Measurements from ENCODE around the gene PPARGC1A. TPM values are rescaled to one million over a fixed set of nuclear protein-coding genes. Genes with fewer than 3 reads are reported as not detected.

The PPARGC1A gene
- total RNA-seq, 1 experiment from 2014 or later: 1.9 TPM

DNA sequence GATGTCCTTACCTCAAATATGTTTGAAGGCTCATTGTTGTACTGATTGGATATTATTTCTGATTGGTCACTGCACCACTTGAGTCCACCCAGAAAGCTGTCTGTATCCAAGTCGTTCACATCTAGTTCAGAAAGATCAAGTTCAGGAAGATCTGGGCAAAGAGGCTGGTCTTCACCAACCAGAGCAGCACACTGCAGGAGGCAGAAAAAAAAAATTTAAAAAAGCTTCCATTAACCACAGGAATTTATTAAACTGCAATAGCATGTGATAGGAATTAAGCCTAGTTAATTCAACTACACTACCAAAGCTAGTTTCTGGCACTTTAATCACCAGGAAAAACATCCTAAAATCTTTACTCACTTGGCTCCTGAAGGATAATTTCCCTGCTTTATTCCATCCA, 5.1 kb downstream of the PPARGC1A start (continued):
- no peak for TF ChIP-seq OVOL2 (CRISPR knock-in tag; IDR thresholded peaks at IDR 0.05; ENCODE audit: borderline replicate concordance)
- no peak for TF ChIP-seq ATF2 (CRISPR knock-in tag; IDR thresholded peaks at IDR 0.05; ENCODE audit: borderline replicate concordance, low read depth)
- TF ChIP-seq PRRX2 (CRISPR knock-in tag; IDR thresholded peaks at IDR 0.05): no peak
- TF ChIP-seq PREB (CRISPR knock-in tag; IDR thresholded peaks at IDR 0.05; ENCODE audit: borderline replicate concordance): no peak

DNA sequence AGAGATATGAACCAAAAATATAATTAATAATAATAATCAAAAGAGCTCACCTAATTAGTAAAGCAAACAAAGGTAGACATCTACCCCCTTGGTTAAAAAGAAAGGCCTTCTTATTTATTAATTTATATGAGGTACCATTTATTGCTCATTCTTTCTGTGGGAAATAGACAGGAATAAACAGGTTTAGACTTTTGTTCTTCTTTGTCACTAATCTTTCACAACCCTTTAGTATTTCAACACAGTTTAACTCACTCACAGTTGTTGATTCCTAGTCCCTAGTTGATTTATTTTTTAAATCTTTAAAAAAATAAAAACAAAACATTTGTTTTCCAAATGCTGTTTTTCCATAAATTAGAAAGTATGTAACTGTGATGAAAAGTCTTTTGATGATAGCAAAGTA, 5.6 kb downstream of the PPARGC1A start:
- no peak for ATAC-seq
- CTCF ChIA-PET: interaction anchor here (0.8 kb wide), 1 partner anchor 82 kb away, joined by 3 read pairs; no protein-coding TSS in a partner anchor
- no peaks in the 10 kb centered on the region for H3K36me3 Mint-ChIP-seq

DNA sequence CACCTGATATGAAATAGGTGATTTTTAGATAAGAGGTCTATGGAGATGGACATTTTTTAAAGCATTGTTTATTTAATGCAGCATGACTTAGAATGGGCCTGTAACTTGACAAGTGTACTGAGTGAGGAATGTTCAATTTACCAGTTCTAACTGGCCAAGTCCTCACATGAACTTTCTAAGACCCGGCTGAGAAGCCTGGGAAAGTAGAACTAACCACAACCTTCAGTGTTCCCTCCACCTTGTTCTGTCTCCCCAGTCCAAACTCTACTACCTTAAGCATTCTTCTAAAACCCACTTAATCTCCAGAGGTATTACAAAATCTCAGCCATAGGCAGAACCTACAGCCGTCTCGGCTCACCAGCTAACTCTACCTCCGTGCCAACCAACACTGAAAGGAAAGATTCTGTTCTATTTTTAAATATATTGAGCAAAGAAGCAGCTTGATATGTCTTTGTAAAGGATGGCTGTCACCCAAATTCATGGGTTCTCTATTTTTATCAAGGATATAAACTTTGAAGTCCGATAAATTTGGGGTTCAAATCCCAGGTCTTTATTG, 6.8 kb downstream of the PPARGC1A start:
- H3K4me3 Mint-ChIP-seq: no peak overlapping the region
- H3K9me3 Mint-ChIP-seq: no peaks in the 10 kb centered on the region
- H3K27ac Mint-ChIP-seq: no peak overlapping the region
- no peak for ATAC-seq
- CTCF ChIA-PET: no interaction called here
- H3K36me3 Mint-ChIP-seq: no peaks in the 10 kb centered on the region
- peaks cover 76% of the 10 kb centered on the region for H3K4me1 Mint-ChIP-seq
- no peak for DNase-seq (ENCODE audit: low spot score)
- POLR2A ChIA-PET: no interaction called here
- H3K27me3 Mint-ChIP-seq (ENCODE audit: low read depth): no peaks in the 10 kb centered on the region
- TF ChIP-seq, protein P1, sequence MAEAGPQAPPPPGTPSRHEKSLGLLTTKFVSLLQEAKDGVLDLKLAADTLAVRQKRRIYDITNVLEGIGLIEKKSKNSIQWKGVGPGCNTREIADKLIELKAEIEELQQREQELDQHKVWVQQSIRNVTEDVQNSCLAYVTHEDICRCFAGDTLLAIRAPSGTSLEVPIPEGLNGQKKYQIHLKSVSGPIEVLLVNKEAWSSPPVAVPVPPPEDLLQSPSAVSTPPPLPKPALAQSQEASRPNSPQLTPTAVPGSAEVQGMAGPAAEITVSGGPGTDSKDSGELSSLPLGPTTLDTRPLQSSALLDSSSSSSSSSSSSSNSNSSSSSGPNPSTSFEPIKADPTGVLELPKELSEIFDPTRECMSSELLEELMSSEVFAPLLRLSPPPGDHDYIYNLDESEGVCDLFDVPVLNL (CRISPR knock-in tag; IDR thresholded peaks at IDR 0.05; ENCODE audit: borderline replicate concordance, low read depth): no peak
- no peak for TF ChIP-seq ZNF532 (CRISPR knock-in tag; IDR thresholded peaks at IDR 0.05; ENCODE audit: borderline replicate concordance)
- no peak for TF ChIP-seq FOXP1 (CRISPR knock-in tag; IDR thresholded peaks at IDR 0.05; ENCODE audit: borderline replicate concordance)
- TF ChIP-seq, protein P2, sequence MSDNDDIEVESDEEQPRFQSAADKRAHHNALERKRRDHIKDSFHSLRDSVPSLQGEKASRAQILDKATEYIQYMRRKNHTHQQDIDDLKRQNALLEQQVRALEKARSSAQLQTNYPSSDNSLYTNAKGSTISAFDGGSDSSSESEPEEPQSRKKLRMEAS (CRISPR knock-in tag; IDR thresholded peaks at IDR 0.05): no peak

More for the DNA sequence above, 5.6 kb downstream of the PPARGC1A start:
- POLR2A ChIA-PET: no interaction called here
- DNase-seq (ENCODE audit: low spot score): no peak
- H3K27ac Mint-ChIP-seq: no peak overlapping the region
- TF ChIP-seq, protein P3, sequence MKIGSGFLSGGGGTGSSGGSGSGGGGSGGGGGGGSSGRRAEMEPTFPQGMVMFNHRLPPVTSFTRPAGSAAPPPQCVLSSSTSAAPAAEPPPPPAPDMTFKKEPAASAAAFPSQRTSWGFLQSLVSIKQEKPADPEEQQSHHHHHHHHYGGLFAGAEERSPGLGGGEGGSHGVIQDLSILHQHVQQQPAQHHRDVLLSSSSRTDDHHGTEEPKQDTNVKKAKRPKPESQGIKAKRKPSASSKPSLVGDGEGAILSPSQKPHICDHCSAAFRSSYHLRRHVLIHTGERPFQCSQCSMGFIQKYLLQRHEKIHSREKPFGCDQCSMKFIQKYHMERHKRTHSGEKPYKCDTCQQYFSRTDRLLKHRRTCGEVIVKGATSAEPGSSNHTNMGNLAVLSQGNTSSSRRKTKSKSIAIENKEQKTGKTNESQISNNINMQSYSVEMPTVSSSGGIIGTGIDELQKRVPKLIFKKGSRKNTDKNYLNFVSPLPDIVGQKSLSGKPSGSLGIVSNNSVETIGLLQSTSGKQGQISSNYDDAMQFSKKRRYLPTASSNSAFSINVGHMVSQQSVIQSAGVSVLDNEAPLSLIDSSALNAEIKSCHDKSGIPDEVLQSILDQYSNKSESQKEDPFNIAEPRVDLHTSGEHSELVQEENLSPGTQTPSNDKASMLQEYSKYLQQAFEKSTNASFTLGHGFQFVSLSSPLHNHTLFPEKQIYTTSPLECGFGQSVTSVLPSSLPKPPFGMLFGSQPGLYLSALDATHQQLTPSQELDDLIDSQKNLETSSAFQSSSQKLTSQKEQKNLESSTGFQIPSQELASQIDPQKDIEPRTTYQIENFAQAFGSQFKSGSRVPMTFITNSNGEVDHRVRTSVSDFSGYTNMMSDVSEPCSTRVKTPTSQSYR (CRISPR knock-in tag; IDR thresholded peaks at IDR 0.05): no peak
- no peak for TF ChIP-seq TEAD4 (CRISPR knock-in tag; IDR thresholded peaks at IDR 0.05)
- TF ChIP-seq NFE2L1 (CRISPR knock-in tag; IDR thresholded peaks at IDR 0.05): no peak
- TF ChIP-seq, protein P4, sequence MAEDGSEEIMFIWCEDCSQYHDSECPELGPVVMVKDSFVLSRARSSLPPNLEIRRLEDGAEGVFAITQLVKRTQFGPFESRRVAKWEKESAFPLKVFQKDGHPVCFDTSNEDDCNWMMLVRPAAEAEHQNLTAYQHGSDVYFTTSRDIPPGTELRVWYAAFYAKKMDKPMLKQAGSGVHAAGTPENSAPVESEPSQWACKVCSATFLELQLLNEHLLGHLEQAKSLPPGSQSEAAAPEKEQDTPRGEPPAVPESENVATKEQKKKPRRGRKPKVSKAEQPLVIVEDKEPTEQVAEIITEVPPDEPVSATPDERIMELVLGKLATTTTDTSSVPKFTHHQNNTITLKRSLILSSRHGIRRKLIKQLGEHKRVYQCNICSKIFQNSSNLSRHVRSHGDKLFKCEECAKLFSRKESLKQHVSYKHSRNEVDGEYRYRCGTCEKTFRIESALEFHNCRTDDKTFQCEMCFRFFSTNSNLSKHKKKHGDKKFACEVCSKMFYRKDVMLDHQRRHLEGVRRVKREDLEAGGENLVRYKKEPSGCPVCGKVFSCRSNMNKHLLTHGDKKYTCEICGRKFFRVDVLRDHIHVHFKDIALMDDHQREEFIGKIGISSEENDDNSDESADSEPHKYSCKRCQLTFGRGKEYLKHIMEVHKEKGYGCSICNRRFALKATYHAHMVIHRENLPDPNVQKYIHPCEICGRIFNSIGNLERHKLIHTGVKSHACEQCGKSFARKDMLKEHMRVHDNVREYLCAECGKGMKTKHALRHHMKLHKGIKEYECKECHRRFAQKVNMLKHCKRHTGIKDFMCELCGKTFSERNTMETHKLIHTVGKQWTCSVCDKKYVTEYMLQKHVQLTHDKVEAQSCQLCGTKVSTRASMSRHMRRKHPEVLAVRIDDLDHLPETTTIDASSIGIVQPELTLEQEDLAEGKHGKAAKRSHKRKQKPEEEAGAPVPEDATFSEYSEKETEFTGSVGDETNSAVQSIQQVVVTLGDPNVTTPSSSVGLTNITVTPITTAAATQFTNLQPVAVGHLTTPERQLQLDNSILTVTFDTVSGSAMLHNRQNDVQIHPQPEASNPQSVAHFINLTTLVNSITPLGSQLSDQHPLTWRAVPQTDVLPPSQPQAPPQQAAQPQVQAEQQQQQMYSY (CRISPR knock-in tag; IDR thresholded peaks at IDR 0.05): no peak
- no peak for TF ChIP-seq SMAD4 (CRISPR knock-in tag; IDR thresholded peaks at IDR 0.05)
- no peak for TF ChIP-seq GRHL2 (CRISPR knock-in tag; IDR thresholded peaks at IDR 0.05; ENCODE audit: insufficient replicate concordance, severe bottlenecking)
- H3K9me3 Mint-ChIP-seq: no peaks in the 10 kb centered on the region
- peaks cover 76% of the 10 kb centered on the region for H3K4me1 Mint-ChIP-seq
- peaks cover 7% of the 10 kb centered on the region for H3K27me3 Mint-ChIP-seq (ENCODE audit: low read depth)
- H3K4me3 Mint-ChIP-seq: no peak overlapping the region
